Activated CD4-positive, alpha-beta T cell treated with anti-CD3 and anti-CD28 coated beads, Interleukin-2, amount 50 U/mL, for 4 hours (primary cell): Measurements from ENCODE around the gene PGA5.

Experiments used
- DNase-seq, 2 experiments: peaks; one replicate each; pipeline ENCODE4 v3.0.0-alpha.2; 2020

PGA5 gene

DNA sequence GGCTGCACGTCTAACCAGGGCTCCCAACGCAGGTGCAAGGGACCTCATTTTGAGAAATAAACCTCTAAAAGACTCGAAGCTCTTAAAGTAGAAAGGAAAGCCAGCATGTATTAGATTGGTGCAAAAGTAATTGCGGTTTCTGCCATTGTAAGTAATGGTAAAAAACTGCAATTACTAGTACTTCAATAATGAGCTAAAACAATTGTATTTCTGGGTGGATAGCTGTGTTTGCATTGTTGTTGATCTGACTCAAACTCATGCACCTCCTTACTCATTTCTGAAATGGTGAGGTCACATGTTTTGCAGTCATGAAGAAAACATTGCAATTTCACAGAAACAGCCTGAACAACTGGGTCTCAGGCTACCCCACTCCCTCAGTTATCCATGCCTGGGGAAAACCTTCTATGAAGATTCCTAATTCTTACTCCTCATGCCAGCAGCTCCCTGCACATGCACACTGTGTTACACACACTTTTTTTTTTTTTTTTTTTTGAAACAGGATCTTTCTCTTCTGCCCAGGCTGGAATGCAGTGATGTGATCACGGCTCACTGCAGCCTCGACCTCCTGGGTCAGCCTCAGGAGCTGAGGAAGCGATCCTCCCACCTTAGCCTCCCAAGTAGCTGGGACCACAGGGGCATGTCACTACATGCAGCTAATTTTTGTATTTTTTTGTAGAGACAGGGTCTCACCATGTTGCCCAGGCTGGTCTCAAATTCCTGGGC is 29.5 kb downstream of the PGA5 start:
- DNase-seq, result no peak

DNA sequence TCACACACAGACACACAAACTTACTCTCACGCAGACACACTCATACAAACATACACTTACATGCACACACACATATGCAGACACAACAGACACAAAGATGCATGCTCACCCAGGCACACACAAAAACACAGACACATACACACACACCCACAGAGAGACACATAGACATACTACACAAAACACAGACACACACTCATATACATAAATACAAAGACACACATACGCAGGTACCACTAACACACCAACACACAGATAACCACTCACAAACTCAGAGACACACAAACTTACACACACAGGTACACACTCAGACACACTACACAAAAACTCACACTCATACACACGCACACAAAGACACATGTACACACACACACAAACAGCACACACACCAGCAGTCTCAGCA is 31.8 kb downstream of the PGA5 start:
- DNase-seq, result no peak

DNA sequence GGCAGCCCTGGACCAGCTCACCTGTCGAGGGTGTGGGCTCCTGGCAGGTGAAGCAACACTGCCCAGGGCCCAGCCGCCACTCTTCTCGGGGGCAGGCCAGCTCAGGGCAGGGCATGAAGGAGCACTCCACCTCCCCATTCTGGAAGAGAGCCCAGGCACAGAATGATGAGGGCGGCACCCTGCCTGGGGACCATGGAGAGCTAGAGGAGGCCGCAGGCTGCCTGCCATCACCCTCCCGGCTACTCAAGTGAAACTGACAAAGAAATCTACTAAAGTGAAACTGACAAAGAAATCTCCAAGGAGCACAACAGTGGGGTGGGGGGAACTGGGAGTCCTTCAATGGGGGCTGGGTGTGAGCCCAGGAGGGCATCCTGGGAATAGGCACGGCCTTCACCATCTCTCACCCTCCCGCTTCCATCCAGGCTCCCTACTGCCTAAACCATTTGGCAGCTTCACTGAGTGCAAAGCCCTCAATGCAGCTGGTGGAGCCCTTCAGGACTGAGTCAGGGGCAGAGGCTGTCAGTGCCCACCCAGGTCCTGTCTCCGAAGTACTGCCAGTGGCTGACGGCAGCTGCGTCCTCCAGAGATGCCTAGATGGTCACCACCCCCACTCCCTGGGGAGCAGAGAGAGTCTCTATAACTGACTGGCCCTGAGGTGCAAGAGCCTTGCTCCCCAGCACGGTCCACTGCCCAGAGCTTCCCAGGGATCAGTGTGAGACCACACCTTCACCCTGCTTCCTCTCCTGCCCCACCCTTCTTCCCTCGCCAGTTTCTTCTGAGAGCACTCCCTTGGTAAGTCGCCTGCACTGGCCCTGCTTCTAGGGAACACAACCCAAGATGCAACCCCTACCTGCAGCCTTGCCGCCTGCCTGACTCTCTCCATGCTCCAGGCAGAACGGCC is 32.5 kb downstream of the PGA5 start:
- DNase-seq, result no peak

DNA sequence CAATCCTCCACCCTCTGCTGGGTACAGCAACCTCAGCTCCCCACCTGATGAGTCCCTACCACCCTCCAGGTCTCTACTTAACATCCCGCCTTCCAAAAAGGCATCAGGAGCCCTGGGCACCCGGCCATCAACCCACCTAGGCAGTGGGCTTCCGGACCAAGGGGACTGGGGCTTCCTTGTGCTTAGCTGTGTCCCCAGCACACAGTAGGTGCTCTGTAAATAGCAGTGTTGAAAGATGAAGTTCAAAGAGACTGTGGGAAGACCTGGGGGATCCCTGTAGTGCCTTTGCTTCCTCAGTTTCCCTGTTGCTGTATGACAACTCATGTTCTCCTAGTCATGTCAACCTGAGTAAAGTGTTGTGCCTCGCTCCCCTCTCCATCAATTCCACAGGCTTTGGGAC is 33.1 kb downstream of the PGA5 start:
- DNase-seq, result no peak

DNA sequence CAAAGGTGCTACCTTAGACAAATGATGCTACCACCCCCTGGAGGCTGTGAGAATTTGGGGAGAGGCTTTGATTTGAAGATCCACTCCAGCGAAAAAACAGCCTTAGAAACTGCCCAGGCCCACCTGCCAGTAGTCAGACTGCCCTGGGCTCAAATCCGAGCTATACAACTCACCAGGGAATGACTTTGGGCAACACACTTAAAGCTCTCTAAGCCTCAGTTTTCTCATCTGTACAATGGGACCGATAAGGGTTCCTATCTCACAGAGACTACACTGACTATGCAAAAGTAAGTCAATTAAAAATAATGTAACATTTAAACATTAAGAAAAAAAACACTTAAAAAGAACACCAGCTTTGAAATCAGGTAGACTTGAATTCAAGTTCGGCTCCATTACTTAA is 34.2 kb downstream of the PGA5 start:
- DNase-seq, result no peak

DNA sequence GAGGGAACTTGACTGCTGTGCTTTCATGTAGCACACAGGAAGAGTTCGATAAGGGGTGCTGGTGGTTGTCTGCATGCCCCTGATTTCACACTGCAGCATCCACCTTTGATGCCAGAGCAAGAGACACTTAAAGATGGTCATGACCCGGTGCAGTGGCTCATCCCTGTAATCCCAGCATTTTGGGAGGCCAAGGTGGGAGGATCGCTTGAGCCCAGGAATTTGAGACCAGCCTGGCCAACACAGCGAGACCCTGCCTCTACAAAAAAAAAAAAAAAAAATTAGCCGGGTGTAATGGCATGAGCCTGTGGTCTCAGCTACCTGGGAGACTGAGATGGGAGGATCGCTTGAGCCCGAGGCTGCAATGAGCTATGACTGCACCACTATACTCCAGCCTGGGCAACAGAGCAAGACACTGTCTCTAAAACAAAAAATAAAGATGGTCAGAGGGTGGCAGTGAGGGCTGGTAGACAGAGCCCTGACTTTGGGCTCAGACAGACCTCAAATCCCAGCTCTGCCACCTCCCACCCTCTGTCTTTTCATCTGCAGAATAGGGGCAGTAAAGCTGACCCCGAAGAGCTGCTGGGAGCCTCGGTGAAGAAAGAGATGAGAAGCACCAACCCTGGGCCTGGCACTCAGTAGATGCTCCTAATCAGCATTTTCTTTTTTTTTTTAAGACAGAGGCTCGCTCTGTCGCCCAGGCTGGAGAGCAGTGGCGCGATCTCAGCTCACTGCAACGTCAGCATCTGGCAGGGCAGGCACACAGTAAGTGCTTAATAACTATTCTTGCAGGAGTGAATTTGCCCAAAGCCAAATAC is 36.4 kb downstream of the PGA5 start:
- DNase-seq, result no peak

DNA sequence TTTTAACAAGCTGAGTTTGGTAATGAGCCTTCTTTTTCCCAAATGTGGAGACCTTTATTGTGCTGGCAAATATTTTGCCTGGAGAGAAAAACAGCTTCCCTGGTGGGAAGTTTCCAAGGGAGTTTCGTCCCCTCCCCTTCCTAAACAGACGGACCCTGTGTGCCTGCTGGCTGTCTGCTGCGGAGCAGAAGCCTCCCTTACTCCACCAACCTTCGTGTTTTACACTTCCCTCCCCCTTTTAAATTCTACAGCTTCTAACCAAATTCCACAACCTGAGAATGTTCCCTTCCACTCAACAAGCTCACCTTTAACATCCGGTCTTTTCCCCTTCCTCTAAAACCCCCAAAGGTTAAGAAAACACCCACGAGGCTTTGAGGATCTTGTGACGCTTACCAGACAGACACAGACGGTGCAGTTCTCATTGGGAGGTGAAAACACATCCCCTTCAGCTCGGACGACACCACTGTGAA is 37.1 kb downstream of the PGA5 start:
- DNase-seq, result no peak

DNA sequence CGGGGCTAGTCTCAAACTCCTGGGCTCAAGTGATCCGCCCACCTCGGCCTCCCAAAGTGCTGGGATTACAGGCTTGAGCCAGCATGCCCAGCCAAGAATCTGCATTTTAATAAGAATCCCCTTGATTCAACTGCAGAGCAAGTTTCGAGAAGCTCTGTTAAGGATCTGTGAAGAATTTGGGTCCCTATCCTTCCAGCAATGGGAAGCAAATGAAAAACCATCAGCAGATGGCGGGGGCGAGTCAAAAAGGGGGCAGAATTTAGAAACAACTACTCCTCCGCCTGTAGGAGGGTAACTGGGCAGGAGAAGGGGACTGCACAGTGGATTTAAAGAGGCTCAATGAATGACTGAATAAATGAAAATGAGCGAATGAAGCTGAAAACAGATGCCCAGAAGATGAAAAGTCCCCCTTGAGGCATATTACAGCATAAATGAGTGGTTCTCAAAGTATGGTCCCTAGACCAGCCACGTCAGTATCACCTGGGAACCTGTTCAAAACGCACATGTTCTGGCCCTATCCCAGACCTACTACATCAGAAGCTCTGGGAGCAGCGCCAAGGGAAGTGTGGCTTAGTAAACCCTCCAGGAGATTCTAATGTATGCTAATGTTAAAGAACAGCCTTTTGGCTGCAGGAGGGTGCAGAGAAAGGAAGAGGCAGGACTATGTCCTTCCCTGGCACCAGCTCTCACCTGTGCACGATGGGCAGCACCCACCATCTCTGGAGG is 39.1 kb downstream of the PGA5 start:
- no peak for DNase-seq

DNA sequence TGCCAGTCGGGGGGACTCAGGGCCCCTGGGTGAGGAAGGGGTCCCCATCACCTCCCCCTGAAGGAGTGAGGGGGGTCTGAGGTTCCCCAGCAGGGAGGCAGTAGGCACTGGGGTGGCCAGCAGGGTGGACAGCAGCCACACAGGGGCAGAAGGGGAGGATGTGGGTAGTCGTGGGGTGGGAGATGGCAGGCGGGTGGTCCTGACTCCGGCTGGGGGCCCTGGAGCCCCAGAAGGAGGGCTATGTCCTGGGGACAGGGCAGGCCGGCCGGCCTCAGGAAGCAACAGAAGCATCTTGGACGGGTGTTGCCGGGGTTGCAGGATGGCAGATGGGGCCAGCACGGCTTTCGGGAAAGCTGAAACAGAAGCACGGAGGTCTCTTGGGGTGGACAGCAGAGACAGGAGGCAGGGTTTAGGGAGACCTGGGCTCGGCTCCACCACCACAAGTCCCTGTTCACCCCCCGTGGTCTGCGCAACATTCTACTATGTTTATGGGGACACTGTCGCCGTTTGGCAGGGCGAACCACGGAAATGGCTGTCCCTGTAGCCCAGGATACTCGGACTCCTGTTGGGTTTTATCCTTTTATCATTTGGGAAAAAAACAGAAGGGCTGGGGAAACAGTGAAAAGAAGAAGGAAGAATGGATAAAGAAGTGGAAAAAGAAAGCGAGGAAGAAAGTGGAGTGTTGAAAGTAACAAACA is 40.1 kb downstream of the PGA5 start:
- no peak for DNase-seq

DNA sequence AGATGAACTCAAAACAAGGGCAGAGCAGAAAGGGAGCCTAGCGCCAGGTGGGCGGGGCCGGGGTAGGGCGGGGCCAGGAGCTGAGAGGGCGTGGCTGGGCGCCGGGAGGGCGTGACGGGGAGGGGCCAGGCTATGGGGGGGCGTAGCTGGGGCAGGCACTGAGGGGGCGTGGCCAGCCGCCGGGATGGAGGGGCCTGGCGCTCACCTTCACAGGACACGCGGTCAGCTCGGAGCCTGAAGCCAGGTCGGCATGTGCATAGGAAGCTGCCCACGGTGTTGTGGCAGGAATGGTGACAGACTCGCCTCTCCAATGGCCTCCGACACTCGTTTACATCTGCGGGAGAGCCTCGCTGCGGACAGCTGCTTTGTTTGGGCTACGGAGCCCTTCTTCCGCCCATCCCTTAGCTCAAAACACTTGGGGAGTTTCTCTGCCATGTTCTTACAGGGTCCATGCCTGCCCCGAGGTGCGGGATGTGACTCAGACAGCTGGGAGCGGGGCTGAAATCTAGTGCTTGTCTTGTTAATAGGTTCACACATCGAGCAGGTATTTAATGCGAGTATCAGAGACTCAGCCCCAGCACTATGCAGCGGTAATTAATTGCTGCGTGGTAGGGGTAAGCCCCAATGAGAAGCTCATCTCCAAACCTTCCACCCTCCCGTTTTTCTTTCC is 40.7 kb downstream of the PGA5 start:
- no peak for DNase-seq

DNA sequence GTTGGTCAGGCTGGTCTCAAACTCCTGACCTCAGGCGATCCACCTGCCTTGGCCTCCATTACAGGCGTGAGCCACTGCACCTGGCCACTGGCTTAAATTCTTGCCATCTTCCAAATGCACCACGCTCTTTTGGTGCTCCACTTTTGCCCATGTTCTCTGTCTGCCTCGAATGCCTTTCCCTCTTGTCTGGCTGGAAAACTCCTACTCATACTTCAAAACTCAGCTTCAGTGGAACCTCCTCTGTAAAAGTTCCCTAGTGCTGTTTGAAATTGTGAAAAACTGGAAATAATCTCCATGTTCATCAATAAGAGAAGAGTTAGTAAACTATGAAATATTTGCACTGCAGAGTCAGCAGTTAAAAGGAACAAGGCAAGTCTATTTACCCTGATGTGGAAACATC is 42.6 kb downstream of the PGA5 start:
- DNase-seq, result no peak

DNA sequence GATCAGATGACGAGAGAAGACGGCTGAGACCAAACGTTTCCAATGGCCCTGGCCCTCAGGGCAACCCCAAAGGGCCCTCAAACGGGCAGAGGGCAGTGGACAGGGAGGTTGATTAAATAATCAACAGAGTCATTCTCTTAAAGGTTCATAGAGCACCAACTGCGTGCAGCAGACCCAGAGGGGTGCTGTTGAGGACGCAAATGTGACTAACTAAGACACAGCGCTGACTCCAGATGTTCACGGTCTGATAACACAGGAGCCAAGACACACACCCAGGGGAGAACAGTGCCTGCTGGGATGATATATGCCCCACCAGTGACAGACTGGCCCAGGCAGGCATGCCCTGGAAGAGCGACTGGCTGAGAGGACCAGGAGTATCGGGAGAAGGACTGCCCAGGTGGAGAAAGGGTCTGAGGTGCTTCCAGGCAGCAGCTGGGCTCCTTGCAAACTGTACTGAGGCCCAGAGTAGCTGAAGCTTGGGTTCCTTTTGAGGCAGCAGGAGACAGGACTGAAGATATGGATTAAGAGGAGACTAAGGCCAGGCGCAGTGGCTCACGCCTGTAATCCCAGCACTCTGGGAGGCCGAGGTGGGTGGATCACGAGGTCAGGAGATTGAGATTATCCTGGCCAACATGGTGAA is 46.5 kb downstream of the PGA5 start:
- DNase-seq, result no peak

DNA sequence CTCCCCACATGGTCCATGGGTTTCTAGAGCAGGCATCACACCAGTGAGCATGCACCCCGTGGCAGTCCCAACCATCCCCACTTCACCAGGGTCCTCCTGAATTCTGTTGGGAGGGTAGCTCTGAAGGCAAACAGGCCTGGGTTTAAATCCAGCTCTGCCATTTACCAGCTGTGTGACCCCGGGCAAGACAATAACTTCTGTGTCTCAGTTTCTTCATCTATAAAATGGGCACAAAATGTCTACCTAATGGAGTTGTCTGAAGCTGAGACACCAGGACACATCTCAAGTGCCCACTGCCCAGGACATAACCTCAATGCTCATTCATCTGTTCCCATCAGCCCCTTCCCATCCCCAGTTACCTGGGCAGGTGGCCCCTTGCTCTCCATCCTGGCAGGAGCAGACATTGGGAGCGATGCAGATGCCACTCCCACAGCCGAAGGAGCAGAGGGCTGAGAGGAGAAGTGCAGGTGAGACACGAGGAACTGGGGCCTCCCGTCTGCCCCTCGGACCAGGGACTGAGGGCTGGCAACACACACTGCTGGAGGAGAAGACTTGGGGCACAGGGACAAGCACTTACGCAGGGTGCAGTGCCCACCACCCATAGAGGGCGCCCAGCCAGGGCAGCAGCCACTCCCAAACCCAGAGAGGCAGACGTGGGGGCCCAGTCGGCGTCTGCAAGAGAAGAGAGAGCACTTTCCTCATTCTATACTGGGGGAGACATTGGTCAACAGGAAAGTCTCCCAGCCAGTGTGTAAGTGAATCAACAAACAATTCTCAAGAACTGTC is 50.1 kb downstream of the PGA5 start:
- no peak for DNase-seq

DNA sequence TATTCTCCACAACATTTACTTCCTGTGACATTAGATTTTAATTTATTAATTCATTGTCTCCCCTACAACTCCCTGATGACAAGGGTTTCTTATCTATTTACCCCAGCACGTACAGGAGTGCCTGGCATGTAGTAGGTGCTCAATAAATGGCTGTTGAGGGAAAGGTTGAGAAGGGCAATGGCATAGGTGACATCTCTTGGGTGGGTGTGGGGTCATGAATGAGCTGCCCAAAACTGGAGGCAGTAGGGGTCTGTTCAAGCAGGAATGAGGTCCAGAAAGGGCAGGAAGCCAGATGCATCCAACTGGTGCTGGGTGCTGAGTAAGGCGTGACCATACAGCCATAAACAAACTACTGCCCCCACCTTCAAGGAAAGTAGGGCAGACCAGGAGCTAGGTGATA is 51.4 kb downstream of the PGA5 start:
- no peak for DNase-seq

DNA sequence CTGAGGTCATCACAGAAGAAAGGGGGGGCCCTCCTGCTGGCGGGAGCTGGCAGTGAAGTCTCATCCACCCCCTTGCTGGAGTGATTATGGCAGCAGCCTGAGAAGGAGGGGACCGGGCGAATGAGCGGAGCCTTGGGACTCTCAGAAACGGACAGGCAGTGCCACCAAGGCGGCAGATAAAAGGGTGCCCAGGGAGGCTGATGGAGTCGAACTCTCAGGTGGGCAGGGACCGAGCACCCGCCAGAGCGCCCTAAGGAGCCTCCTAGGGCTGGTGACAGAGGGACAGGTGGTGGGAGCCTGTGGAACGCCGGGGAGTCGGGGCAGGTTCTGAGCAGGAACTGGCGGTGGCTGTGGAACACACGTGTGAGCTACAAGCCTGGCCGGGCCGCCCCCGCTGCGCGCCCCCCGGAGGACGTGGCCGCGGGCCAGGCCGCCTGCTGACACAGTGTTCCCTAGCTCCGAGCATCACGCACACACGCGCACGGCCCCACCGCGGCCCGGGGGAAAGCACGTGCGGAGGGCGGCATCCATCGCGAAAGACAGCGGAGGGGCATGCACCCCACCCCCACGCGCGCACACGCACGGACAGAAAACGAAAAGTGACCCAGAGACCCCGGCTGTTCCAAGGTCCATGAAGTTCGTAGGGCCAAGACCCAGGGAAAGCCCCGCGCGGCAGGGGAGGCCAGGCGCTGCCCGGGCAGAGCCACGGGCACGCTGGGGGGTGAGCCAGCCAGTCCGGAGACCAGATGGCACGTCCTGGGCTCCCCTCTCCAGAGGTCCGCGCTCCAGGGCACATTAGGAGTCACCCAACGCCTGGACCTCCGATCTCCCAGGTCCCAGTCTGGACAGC is 53.1 kb downstream of the PGA5 start:
- peak; percentile 18 to 32 for DNase-seq

DNA sequence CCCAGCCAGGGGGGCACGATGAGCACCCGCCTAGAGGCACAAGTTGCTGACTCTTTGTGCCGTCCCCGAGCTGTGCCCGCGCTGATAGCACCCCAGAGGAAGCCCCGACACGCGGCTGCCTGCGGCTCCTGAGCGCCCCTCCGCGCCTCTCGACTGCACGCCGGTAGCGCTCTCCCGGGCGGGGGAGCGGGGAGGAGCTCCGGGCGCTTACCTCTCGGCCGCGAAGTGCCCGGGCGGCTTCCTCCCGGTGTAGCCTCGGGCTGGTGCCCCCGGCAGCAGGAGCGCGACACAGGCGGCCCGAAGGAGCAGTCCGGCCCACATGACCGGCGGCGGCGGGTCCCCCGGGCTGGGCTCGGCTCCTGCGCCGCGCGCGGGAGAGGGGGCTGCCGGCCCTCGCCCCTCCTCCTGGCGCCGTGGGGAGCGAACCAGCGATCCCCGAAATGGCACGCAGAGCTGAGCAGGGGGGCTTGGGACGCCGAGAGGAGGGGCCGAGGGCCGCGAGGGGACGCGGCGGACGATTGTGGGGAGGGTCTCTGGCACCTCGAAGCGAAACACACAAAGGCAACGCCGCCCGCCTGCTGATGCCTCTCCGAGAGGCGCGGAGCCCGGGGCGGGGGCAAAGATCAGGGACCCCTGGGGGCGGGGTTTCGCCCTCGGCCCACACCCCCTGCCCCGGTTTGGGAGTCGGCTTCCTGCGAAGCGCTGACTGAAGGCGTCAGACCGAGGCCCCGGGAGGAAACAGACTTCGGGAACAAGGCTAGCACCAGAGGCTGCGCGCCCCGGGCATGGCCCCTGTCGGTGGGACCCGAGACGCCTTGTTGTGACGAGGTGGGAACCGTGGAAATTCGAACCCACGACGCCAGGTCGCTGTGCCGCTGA is 54.0 kb downstream of the PGA5 start, which contains the start of gene VWCE:
TSS of gene VWCE (minus strand) at position 600 of the 879 bp plus-strand sequence. CDS start at position 321, 279 bp downstream.
- peak; percentile 49 to 65 for DNase-seq

DNA sequence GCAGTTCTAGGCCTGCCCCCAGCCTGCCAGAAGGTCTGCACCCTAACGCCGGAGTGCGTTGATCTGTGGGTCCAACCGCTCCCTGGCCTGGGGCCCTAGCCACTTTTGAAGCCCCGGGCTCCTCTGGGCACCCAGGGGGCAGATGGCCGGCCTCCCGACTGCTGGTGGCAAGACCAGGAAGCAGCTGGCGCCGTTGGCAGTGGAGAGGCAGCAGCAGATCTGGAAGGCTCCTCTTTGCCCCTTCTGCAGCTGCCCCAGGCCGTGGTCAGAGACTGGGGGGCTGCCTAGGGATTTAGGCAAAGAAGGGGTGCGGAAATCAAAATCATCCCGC is 54.6 kb downstream of the PGA5 start:
- no peak for DNase-seq

DNA sequence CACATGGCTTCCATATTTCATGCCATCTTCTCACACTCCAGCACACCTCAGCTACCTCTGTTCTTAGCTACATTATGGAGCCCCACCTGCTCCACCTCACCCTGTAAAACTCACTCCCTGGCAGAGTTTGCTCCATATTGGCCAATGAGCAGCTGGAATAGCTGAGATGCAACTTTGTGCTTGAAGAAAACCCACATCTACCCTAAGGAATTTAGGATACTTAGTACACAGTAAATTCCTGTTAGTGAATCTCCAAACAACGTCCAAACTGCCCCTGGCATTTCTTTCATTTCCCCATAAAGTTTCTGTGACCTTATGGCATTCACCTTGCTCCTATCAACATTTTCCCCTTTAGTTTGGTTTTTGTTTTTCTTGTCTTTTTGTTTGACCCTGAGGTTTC is 56.4 kb downstream of the PGA5 start:
- no peak for DNase-seq
